D721Med (cell line): Measurements from ENCODE around the gene TMEM62.
"Not testable (repeated sequence)": the region's sequence is repeated elsewhere in the genome, so short reads cannot be mapped to it uniquely, and the experiment has no call there.

Experiments used
- DNase-seq: peaks from one replicate; pipeline ENCODE4 v3.0.0; 2011; ENCODE audit warnings: low spot score; ENCODE audit not compliant: insufficient read length
- FAIRE-seq: peaks from 2 replicates; lab custom pipeline; 2011; peaks lifted over from hg19 to GRCh38; lab: Jason Lieb, UNC
- TF ChIP-seq, protein P1 (sequence below): IDR thresholded peaks from 2 replicates; pipeline ENCODE4 v1.5.1; 2012; ENCODE audit warnings: mild to moderate bottlenecking, control low read depth; ENCODE audit not compliant: insufficient read depth; ENCODE audit errors: missing control alignments

Gene TMEM62

DNA sequence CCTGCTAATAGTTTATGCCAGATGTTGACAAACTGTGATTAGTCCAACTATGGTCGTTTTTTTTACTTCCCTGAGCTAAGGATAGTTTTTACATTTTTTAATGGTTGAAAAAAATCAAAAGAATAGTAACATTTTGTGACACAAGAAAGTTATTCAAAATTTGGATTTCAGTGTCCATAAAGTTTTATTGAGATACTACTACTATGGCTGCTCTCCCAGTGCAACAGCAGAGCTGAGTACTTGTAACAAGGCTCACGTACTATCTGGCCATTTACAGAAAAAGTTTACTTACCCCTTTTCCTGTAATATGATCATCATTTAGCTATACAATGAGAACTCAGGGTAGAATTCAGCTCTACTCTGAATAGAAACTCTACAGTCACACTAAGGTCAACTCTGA is 11.5 kb upstream of the TMEM62 start:
- FAIRE-seq: no peak
- TF ChIP-seq, protein P1, sequence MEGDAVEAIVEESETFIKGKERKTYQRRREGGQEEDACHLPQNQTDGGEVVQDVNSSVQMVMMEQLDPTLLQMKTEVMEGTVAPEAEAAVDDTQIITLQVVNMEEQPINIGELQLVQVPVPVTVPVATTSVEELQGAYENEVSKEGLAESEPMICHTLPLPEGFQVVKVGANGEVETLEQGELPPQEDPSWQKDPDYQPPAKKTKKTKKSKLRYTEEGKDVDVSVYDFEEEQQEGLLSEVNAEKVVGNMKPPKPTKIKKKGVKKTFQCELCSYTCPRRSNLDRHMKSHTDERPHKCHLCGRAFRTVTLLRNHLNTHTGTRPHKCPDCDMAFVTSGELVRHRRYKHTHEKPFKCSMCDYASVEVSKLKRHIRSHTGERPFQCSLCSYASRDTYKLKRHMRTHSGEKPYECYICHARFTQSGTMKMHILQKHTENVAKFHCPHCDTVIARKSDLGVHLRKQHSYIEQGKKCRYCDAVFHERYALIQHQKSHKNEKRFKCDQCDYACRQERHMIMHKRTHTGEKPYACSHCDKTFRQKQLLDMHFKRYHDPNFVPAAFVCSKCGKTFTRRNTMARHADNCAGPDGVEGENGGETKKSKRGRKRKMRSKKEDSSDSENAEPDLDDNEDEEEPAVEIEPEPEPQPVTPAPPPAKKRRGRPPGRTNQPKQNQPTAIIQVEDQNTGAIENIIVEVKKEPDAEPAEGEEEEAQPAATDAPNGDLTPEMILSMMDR: no peak
- no peak for DNase-seq

DNA sequence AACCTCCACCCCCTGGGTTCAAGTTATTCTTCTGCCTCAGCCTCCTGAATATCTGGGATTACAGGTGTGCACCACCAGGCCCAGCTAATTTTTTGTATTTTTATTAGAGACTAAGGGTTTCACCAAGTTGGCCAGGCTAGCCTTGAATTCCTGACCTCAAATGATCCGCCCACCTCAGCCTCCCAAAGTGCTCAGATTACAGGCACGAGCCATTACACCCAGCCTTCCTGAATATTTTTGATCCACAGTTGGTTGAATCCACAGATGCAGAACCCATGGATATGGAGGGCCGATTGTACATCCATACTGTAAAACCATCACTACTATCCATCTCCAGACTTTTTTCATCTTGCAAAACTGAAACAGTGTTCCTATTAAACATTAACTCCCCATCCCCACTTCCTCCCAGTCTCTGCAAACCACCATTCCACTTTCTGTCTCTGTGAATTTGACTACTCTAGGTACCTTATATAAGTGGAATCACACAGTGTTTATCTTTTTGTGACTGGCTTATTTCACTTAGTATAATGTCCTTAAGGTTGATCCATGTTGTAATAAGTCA is 8.2 kb upstream of the TMEM62 start:
- no peak for FAIRE-seq
- TF ChIP-seq, protein P1: no peak
- no peak for DNase-seq

DNA sequence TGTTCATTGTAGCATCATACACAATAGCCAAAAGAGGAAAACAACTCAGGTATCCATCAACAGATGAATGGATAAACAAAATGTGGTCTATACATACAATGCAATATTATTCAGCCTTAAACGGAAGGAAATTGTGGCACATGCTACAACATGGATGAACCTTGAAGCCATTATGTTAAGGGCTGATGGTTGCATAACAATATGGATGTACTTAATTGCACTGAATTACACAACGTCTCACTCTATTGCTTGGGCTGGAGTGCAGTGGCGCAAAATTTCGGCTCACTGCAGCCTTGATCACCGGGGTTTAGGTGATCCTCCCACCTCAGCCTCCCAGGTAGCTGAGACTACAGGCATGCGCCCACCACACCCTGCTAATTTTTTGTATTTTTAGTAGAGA is 7.0 kb upstream of the TMEM62 start:
- FAIRE-seq (no peak), DNase-seq (no peak)
- TF ChIP-seq, protein P1: no peak

DNA sequence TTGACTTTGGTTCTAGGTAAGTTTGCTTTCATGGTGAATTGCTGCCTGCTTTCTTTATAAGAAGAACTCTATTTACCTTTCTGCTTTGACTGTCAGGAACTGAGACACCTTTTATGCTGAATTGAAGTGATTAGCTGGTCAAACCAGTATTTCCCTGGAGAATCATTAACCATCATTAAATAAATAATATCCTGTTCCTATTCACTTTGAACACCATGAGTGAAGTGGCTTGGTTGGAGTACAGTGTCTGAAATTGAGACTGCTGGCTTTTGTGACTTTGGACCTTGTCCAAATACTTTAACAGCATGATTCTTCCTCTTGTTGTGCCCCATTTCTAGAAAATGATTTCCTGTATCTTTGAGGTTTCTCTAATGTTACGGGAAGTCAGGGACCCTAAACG is 5.6 kb upstream of the TMEM62 start:
- TF ChIP-seq, protein P1: no peak
- FAIRE-seq: no peak
- no peak for DNase-seq

DNA sequence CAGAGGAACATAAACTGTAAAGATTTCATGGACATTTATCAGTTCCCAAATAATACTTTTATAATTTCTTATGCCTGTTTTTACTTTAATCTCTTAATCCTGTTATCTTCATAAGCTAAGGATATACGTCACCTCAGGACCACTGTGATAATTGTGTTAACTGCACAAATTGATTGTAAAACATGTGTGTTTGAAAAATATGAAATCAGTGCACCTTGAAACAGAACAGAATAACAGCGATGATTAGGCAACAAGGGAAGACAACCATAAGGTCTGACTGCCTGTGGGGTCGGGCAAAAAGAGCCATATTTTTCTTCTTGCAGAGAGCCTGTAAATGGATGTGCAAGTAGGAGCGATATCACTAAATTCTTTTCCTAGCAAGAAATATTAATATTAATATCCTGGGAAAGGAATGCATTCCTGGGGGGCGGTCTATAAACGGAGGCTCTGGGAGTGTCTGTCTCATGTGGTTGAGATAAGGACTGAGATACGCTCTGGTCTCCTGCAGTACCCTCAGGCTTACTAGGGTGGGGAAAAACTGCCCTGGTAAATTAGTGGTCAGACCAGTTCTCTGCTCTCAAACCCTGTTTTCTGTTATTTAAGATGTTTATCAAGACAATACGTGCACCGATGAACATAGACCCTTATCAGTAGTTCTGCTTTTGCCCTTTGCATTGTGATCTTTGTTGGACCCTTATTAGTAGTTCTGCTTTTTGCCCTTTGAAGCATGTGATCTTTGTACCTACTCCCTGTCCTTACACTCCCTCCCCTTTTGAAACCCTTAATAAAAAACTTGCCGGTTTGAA is 5.0 kb upstream of the TMEM62 start:
- not testable (repeated sequence) for FAIRE-seq, DNase-seq

DNA sequence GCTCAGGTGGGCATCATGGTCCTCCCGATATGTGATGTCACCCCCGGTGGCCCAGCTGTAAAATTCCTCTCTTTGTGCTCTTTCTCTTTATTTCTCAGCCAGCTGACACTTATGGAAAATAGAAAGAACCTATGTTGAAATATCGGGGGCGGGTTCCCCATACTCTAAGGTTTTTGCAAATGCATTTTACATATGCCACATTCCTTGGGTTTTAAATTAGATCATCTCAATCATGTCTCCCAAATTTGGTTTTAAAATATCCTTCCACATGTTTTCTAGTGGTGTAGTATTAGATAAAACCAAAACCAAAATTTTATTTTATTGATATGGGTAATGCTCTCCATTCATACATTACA is 4.4 kb upstream of the TMEM62 start:
- no peak for DNase-seq
- FAIRE-seq: no peak
- TF ChIP-seq, protein P1: no peak

DNA sequence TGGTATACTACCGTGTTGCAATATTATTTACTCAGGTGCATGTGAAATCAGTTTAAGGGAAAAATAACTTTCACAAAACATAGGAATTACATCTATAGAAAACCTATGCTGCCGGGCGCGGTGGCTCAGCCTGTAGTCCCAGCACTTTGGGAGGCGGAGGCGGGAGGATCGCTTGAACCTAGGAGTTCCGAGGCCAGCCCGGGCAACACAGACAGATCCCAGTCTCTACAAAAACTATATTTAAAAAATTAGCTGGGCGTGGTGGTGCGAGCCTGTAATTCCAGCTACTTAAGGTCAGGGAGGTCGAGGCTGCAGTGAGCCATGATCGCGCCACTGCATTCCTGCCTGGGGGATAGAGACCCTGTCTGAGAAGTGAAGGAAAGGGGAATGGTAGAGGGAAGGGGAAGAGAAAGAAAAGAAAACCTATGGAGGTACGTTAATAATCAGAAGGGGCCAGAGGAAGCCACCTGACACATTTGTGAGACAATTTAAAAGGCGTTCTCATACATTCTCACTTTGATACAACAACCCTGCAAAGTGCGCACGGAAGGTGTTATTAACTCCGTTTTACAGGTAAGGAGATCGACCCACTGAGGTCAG is 456 bp upstream of the TMEM62 start:
- DNase-seq: no peak
- TF ChIP-seq, protein P1: no peak
- no peak for FAIRE-seq
